ENCODE data around the gene KCNG2. TPM values are rescaled to one million over a fixed set of nuclear protein-coding genes. Genes with fewer than 3 reads are reported as not detected.
"Not testable (repeated sequence)": the region's sequence is repeated elsewhere in the genome, so short reads cannot be mapped to it uniquely, and the experiment has no call there.

Gene KCNG2
- total RNA-seq, 1 experiment from 2014 or later, result 0.14 TPM

GRCh38 chr18:79864006-79864725 lies 66.4 kb downstream of the KCNG2 start:
- DNase-seq, result peak; percentile 55
- no peaks in the 10 kb centered on the region for H3K27me3 ChIP-seq (ENCODE audit: control insufficient read depth, insufficient read depth, low read length)
- no peak overlapping the region for H3K4me3 ChIP-seq (ENCODE audit: insufficient read depth, low read depth, low read length)

GRCh38 chr18:79864955-79865354 lies 67.2 kb downstream of the KCNG2 start:
- not testable (repeated sequence) for H3K36me3 ChIP-seq (replicated peaks; ENCODE audit: control insufficient read depth, insufficient read depth, low read length); H3K27me3 ChIP-seq (ENCODE audit: control insufficient read depth, insufficient read depth, low read length); DNase-seq; H3K4me3 ChIP-seq (ENCODE audit: insufficient read depth, low read depth, low read length)

More at GRCh38 chr18:79864006-79864725, 66.4 kb downstream of the KCNG2 start:
- no peaks in the 10 kb centered on the region for H3K36me3 ChIP-seq (replicated peaks; ENCODE audit: control insufficient read depth, insufficient read depth, low read length)

- DNase-seq; H3K36me3 ChIP-seq (replicated peaks; ENCODE audit: control insufficient read depth, insufficient read depth, low read length); H3K4me3 ChIP-seq (ENCODE audit: insufficient read depth, low read depth, low read length); H3K27me3 ChIP-seq (ENCODE audit: control insufficient read depth, insufficient read depth, low read length): not testable (repeated sequence)
Observed at GRCh38 chr18:79865951-79866350, 68.2 kb downstream of the KCNG2 start.

- no peak overlapping the region for H3K4me3 ChIP-seq (ENCODE audit: insufficient read depth, low read depth, low read length)
- peak; percentile 30 for DNase-seq
- H3K27me3 ChIP-seq (ENCODE audit: control insufficient read depth, insufficient read depth, low read length), result no peaks in the 10 kb centered on the region
- no peaks in the 10 kb centered on the region for H3K36me3 ChIP-seq (replicated peaks; ENCODE audit: control insufficient read depth, insufficient read depth, low read length)
Observed at GRCh38 chr18:79866889-79867574, 69.3 kb downstream of the KCNG2 start.

GRCh38 chr18:79867666-79868065 lies 69.9 kb downstream of the KCNG2 start:
- Histone ChIP-seq H3K27me3 (ENCODE audit: control insufficient read depth, insufficient read depth, low read length) (no peaks in the 10 kb centered on the region), H3K36me3 (replicated peaks; ENCODE audit: control insufficient read depth, insufficient read depth, low read length) (no peaks in the 10 kb centered on the region), H3K4me3 (ENCODE audit: insufficient read depth, low read depth, low read length) (no peak overlapping the region)
- peak; percentile 33 for DNase-seq

- no peak for DNase-seq
- Histone ChIP-seq H3K27me3 (ENCODE audit: control insufficient read depth, insufficient read depth, low read length) (no peaks in the 10 kb centered on the region), H3K36me3 (replicated peaks; ENCODE audit: control insufficient read depth, insufficient read depth, low read length) (no peaks in the 10 kb centered on the region), H3K4me3 (ENCODE audit: insufficient read depth, low read depth, low read length) (no peak overlapping the region)
Observed at GRCh38 chr18:79868168-79868784, 70.5 kb downstream of the KCNG2 start.

GRCh38 chr18:79868811-79869541 lies 71.2 kb downstream of the KCNG2 start:
- H3K4me3 ChIP-seq (ENCODE audit: insufficient read depth, low read depth, low read length), result no peak overlapping the region
- H3K27me3 ChIP-seq (ENCODE audit: control insufficient read depth, insufficient read depth, low read length), result no peaks in the 10 kb centered on the region
- no peaks in the 10 kb centered on the region for H3K36me3 ChIP-seq (replicated peaks; ENCODE audit: control insufficient read depth, insufficient read depth, low read length)
- peak; percentile 40 for DNase-seq

- Histone ChIP-seq H3K4me3 (ENCODE audit: insufficient read depth, low read depth, low read length) (no peak overlapping the region), H3K27me3 (ENCODE audit: control insufficient read depth, insufficient read depth, low read length) (no peaks in the 10 kb centered on the region), H3K36me3 (replicated peaks; ENCODE audit: control insufficient read depth, insufficient read depth, low read length) (no peaks in the 10 kb centered on the region)
- DNase-seq, result peak; percentile 36
Observed at GRCh38 chr18:79869591-79870300, 72.0 kb downstream of the KCNG2 start.

- no peak overlapping the region for H3K4me3 ChIP-seq (ENCODE audit: insufficient read depth, low read depth, low read length)
- no peaks in the 10 kb centered on the region for H3K27me3 ChIP-seq (ENCODE audit: control insufficient read depth, insufficient read depth, low read length)
- H3K36me3 ChIP-seq (replicated peaks; ENCODE audit: control insufficient read depth, insufficient read depth, low read length), result no peaks in the 10 kb centered on the region
- DNase-seq, result peak; percentile 40
Observed at GRCh38 chr18:79870301-79871025, 72.7 kb downstream of the KCNG2 start.

- H3K4me3 ChIP-seq (ENCODE audit: insufficient read depth, low read depth, low read length), result no peak overlapping the region
- DNase-seq, result no peak
- no peaks in the 10 kb centered on the region for H3K27me3 ChIP-seq (ENCODE audit: control insufficient read depth, insufficient read depth, low read length)
- H3K36me3 ChIP-seq (replicated peaks; ENCODE audit: control insufficient read depth, insufficient read depth, low read length), result no peaks in the 10 kb centered on the region
Observed at GRCh38 chr18:79871026-79871390, 73.3 kb downstream of the KCNG2 start.

- no peaks in the 10 kb centered on the region for H3K27me3 ChIP-seq (ENCODE audit: control insufficient read depth, insufficient read depth, low read length)
- H3K36me3 ChIP-seq (replicated peaks; ENCODE audit: control insufficient read depth, insufficient read depth, low read length), result no peaks in the 10 kb centered on the region
- DNase-seq, result peak; percentile 65
- no peak overlapping the region for H3K4me3 ChIP-seq (ENCODE audit: insufficient read depth, low read depth, low read length)
Observed at GRCh38 chr18:79871481-79872091, 73.8 kb downstream of the KCNG2 start.

GRCh38 chr18:79872527-79873444 lies 75.0 kb downstream of the KCNG2 start:
- Histone ChIP-seq H3K4me3 (ENCODE audit: insufficient read depth, low read depth, low read length) (no peak overlapping the region), H3K36me3 (replicated peaks; ENCODE audit: control insufficient read depth, insufficient read depth, low read length) (no peaks in the 10 kb centered on the region), H3K27me3 (ENCODE audit: control insufficient read depth, insufficient read depth, low read length) (no peaks in the 10 kb centered on the region)
- peak; percentile 64 for DNase-seq
